ENCODE data around the gene CTXN3.

Gene CTXN3
- total RNA-seq: 0 reads per million in 2 experiments

GRCh38 chr5:127649018-127649439 is at the start of gene CTXN3:
CTXN3 (plus strand) TSS chr5:127649082; CDS start chr5:127657522, 8,440 bp downstream.
- no peak for DNase-seq (ENCODE audit: low read depth)

- no peak for DNase-seq (ENCODE audit: low read depth)
These were observed 49.6 kb upstream of the CTXN3 start for GRCh38 chr5:127599320-127599719.

GRCh38 chr5:127599847-127600246 is 49.0 kb upstream of the CTXN3 start:
- no peak for DNase-seq (ENCODE audit: low read depth)

GRCh38 chr5:127601111-127601510 is 47.8 kb upstream of the CTXN3 start:
- no peak for DNase-seq (ENCODE audit: low read depth)

GRCh38 chr5:127601601-127602000 is 47.3 kb upstream of the CTXN3 start:
- DNase-seq (ENCODE audit: low read depth): no peak

- DNase-seq (ENCODE audit: low read depth): no peak
These were observed 46.4 kb upstream of the CTXN3 start for GRCh38 chr5:127602481-127602880.

- no peak for DNase-seq (ENCODE audit: low read depth)
These were observed 45.7 kb upstream of the CTXN3 start for GRCh38 chr5:127602896-127603844.

GRCh38 chr5:127608077-127608660 is 40.7 kb upstream of the CTXN3 start:
- DNase-seq (ENCODE audit: low read depth): no peak

- no peak for DNase-seq (ENCODE audit: low read depth)
These were observed 39.9 kb upstream of the CTXN3 start for GRCh38 chr5:127609011-127609410.

- no peak for DNase-seq (ENCODE audit: low read depth)
These were observed 38.9 kb upstream of the CTXN3 start for GRCh38 chr5:127609957-127610356.

- no peak for DNase-seq (ENCODE audit: low read depth)
These were observed 36.3 kb upstream of the CTXN3 start for GRCh38 chr5:127612441-127613141.

GRCh38 chr5:127615916-127616315 is 33.0 kb upstream of the CTXN3 start:
- no peak for DNase-seq (ENCODE audit: low read depth)

GRCh38 chr5:127619908-127620479 is 28.9 kb upstream of the CTXN3 start:
- DNase-seq (ENCODE audit: low read depth): no peak

GRCh38 chr5:127621601-127622325 is 27.1 kb upstream of the CTXN3 start:
- no peak for DNase-seq (ENCODE audit: low read depth)

GRCh38 chr5:127634007-127634406 is 14.9 kb upstream of the CTXN3 start:
- no peak for DNase-seq (ENCODE audit: low read depth)

- no peak for DNase-seq (ENCODE audit: low read depth)
These were observed 9.1 kb upstream of the CTXN3 start for GRCh38 chr5:127639828-127640227.

- DNase-seq (ENCODE audit: low read depth): no peak
These were observed 5.9 kb upstream of the CTXN3 start for GRCh38 chr5:127642949-127643348.

- no peak for DNase-seq (ENCODE audit: low read depth)
These were observed 5.3 kb upstream of the CTXN3 start for GRCh38 chr5:127643607-127644006.

GRCh38 chr5:127645300-127645726 is 3.6 kb upstream of the CTXN3 start:
- no peak for DNase-seq (ENCODE audit: low read depth)

- no peak for DNase-seq (ENCODE audit: low read depth)
These were observed 1.4 kb upstream of the CTXN3 start for GRCh38 chr5:127647361-127647958.

- DNase-seq (ENCODE audit: low read depth): no peak
These were observed 1.1 kb downstream of the CTXN3 start for GRCh38 chr5:127650022-127650421.
